Retina (tissue), 1 donor: ENCODE data around the gene RPE.

Source experiments
- DNase-seq: peaks from one replicate; pipeline ENCODE4 v3.0.0-alpha.2; 2016

RPE gene

DNA sequence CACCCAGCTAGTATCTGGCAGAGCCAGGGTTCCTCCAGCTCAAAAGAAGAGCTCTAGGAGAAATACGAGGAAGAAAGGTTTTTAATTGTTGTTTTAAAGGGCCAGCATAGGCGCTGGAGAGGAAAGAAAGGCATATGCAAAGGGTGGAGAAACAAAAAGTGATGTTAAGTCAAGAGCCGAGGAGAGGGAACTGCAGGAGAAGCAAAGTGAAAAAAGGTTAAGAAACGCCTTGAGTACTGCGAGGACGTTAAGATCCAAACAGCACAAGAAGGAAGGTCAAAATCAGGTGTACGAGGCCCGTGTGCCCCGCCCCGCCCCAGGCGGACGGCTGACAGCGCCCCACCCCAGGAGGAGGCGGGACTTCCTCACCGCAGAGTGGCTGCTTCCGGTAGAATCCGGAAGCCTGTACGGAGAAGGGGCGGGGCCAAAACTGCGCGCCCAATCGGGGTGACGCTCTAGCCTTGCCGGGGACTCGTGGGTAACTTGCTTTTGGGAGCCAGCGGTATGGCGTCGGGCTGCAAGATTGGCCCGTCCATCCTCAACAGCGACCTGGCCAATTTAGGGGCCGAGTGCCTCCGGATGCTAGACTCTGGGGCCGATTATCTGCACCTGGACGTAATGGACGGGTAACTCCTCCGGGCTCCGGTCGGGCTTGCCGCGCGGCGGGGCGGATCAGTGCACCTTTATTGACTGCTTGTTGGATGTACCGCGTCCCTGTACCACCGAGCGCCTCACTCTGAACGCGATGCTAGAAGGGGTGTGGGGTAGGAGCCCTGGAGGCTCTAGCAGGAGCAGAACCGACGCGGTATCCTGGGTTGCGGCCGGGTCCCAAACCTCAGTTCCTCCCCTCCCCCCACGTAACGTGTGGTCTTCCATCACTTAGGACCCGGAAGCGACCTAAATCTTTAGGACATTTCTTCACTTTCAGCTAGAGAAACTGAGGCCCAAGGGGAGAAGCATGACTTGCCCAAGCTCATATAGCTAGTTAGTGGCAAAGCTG, at the start of gene RPE:
TSS of gene RPE (plus strand) at position 481 of the 1,000 bp plus-strand sequence. CDS start at position 505, 24 bp downstream.
- peak; percentile 95 for DNase-seq

DNA sequence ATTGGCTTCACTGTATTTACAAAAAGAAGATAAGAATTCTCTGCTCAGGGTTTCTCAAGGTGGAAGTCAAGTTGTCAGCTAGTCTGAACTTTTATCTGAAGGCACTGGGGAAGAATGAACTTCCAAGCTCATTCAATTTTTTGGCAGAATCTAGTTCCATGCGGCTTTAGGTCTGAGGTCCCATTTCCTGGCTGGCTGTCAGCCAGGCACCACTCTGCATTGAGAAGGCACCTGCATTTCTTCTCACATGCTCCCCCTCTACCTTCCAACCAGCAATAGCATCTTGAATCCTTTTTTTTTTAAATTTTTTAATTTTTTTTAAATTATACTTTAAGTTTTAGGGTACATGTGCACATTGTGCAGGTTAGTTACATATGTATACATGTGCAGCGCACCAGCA, 46.2 kb upstream of the RPE start:
- no peak for DNase-seq

DNA sequence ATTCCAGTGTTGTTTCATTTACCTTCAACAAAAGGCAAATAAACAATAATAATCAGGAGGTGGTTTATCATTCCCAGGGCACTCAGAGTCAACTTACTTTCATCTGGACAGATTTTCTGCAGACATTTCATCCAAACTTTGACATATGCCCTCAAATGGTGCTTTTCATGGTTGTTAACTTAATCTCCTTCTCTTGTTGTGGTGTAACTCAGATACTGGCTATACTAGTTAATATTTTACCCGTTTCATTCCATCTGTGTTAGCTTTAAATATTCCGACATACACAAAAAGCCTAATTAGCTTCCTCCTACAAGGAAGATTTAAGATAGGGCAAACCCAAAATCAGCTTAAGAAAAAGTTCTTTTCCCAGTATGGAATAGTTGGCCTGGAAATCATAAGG, 44.4 kb upstream of the RPE start:
- no peak for DNase-seq

DNA sequence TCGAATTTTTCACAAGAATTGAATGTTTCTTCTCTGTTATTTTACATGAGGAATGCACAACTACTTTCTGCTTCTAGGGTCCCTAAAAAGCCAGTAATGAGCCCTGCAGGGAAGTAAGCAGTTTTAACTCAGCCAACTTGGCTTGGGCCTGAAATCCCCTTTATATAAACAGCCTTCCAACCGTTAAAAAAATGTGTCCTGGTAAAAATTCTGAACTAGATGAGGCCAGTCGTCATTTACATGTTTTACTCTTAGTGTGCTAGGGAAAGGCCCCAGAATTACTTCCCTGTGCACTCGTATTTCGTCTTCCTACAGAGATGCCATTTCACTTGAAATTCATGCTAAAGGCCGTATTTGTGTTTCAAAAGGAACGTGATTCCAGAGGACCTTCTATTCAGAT, 42.4 kb upstream of the RPE start:
- peak; percentile 14 for DNase-seq

DNA sequence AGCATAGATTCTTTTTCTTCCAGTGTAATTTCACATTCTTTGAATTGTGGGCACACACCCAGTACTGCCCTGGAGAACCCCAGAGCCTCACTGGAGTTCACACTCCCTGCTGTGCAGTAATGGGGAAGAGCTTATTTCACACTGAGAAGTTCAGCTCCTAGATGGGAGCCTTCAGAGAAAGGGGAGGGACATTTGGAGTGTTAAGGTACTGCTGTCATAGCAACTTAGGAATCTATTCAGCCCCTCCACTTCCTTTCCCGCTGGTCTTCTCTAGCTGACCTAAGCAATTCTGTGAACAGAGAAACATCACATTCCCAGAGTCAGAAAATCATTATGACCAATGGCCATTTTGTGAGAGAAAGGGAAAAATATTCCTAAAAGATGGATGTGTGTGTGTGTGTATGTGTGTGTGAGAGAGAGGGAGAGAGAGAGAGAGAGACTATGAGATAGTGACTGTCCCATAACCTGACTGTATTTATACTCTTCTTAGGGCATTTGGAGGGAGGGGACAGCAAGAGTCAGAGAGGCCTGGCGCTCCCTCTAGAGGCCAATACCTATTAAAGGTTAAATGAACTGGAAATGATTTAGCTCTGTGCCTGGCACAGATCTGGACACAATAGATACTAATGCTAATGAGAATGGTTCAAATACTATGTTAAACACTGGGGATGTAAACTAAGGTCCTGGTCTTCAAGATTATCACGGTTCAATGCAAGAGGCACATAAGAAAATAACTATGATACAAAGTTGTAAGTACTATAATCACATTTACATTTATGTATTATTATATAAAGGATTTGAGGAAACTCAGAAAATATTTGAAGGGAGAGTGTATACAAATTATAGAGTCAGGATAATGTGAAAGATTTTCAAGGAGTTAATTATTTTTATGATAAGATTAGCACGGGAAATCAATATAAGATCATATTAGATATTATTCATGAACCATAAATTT, 41.5 kb upstream of the RPE start:
- DNase-seq, result peak; percentile 84

DNA sequence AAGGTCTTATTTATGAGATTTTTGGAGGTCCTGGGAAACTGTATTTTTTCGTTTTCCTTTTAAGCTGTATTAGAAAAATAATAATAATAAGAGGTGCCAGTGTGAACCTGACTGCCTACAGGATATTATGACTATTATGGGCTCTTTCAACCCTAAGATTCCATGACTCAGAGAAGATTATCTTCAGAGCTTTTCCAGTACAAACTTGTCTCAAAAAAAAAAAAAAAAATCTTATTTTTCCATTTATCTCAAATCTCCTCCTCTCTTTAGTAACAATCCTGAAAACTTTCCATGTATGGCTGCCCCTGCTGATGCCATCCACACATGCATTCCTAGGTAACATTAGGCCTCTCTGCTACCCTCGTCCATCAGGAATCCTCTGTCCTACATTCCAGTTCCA, 36.7 kb upstream of the RPE start:
- no peak for DNase-seq

DNA sequence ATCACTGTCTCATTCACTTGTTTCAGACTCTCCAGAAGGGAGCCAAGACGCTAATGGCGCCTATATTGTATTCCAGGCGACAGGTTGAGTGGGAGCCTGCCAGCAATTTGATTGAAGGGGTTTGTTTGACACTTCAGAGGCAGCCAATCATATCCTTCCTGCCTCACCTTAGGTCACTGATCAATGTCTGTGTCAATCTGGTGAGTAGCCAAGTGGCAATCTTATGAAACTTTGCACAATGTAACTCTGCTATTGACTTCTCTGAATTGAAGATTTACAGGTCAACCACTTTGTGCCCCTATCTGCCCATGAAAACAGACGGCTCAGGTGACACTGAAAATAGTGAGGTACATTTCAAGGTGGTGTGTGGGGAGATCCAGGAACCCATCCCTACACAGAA, 32.7 kb upstream of the RPE start:
- no peak for DNase-seq

DNA sequence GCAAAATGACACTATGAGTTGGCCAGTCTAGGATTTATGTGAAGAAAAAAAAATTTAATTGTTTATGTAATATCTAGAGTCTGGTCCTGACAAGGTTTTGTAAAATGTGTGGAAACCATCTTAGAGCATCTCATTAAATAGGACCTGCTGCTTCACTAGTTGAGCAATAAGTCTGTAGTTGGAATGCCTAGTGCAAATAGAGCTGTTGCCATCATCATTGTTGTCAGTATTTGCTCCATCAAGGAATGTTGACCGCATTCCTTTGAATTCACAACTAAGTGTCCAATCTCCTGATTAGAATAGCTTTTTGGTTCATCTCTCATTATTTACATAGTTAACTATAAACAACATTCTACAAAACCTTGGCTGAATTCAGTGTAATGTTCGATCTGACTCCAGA, 32.2 kb upstream of the RPE start:
- no peak for DNase-seq

DNA sequence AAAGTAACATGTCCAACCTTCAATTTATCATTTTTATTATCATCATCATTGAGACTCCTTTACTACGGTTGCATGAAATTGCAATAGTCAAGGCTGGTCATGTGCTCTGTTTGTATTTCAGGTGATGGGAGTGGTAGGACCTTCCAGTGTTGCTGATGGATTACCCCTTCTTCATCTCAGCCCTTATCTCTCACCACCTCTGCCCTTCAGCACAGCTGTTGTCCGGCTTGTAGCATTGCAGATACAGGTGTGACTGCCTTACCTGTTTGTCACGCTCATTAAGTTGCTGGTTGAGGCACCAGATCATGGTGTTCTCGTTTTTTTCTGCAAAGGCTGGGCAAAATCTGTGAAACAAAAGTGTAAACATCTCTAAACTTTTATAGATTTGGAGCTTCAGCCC, 31.7 kb upstream of the RPE start:
- no peak for DNase-seq

DNA sequence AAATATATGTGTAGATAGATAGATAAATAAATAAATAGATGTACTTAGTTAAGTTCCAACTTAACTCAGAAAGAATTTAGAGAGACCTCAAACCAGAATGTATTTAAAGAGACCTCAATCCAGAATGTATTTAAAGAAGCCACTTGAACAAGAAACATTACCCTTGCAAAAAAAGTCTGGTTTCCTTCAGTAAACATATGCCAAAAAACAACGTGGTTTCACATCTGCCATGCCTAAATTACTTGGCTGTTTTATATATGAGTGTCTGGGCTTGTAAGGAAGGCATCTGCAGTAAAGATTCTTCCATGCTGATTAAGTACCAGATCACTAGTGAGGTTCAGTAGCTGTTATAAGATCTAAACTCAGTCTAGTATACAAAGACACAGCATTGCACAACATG, 29.1 kb upstream of the RPE start:
- no peak for DNase-seq

DNA sequence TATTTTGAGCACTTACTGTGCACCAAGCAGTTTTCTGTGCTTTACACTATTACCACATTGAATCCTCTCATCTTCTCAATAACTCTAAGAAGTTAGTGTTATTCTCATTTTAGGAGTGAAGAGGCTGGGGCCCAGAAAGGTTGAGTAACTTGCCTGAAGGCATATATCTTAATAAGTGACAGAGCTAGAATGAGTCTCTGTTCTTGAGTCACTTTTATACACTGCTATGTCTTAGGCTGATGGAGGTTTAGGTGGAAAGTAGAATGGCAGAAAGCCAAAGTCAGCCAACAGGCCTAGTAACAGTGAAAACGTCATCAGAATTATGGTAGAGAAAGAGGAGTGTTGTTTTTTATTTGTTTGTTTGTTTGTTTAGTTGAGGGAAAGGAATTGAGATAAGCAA, 27.9 kb upstream of the RPE start:
- no peak for DNase-seq

DNA sequence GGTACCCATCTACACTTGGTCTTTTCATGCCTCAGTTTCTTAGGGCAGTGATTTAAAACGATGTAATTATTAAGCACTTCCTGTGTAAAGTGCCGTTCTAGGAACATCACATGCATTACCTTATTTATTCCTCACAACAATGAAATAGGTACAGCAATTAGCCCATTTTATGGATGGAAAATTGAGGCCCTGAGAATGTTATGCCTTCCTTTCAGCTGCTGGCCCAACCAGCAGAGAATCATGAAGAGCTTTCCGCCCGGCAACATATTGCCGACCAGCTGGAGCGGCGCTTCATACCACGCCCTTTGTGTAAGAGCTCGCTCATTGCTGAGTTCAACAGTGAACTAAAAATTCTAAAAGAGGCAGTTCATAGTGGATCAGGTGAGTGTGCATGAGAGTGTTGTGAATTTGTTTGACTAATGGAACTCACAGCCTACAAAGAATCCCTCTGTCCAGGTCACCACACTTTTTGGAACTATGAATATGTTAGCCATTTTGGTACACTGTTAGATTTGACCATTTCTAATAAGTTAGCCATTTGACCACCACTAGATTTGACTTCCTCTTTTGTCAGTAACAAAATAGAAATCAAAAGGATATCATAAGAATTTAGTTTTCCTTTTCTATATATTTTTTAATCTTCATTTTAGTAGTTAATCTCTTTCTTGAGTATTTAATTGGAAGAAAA, 25.6 kb upstream of the RPE start:
- no peak for DNase-seq

DNA sequence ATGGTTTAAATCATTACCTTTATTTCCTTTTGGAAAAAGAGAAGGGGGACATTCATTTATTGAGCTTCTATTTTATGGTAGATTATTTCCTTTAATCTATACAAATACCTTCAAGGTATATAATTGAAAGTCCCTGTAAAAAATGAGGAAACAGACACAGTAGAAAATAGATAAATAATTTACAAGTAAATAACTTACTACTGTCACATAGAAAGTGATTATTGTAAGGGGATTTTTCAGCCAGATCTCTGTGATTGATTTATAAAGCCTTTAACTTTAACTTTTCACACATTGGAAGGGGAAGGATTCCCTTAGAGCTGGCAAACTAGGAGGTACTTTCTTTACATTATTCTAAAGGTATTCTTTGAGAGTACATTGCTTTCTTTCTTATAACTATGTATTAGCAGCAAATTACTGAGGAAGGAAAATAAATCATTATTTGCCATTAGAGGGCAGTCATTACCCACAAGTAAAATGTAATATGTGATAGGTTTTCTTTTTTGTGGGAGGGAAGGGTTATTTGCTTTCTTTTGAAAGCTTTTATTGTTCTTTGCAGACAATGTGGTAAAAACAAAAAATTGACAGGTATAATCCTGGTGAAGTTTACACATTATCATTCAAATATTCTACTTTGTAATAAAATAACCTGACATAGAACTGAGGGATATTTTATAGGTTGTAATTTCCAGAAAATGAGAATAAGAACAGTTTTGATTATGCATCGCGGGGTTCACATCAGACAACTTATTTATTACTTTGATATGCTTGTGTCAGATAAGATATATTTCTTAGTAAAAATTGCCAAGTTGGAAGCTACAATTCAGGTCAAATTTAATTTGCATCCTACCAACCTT, 24.8 kb upstream of the RPE start:
- peak; percentile 20 for DNase-seq

DNA sequence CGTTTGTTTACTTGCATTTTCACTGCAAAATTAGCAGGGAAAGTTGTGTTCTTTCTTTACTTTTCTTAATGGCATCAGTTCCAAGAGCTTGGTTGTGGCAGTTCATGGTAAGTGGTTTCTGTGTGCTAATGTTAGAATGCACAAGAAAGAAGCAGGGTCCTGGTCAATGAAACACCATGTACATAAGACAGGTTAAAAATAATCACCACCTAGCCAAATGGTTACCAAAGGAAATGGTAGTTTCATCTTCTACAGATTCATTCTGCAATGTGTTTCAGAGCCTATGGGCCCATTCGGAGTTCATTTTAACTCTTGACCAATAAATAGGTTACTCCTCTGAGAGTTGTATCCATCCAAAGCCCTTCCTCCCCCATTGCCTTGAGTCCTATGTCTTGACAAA, 18.1 kb upstream of the RPE start:
- no peak for DNase-seq

DNA sequence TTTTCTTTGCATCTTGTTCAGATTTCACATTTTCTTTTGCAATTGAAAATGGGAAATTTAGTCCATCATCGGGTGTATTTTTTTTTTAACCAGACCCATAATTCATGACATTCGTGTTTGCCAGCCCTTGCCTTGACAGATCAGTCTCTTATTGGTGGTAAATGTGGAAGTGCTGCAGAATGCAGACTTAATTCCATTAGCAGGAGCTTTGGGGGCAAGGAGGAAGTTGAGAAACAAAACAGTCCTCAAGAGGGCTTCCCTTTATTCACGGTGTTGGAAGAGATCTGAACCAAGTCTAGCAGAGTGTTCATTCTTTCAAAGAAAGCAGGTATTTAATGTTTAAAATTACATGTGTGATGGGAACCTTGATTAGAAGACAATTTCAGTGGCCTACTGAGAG, 16.6 kb upstream of the RPE start:
- DNase-seq, result no peak

DNA sequence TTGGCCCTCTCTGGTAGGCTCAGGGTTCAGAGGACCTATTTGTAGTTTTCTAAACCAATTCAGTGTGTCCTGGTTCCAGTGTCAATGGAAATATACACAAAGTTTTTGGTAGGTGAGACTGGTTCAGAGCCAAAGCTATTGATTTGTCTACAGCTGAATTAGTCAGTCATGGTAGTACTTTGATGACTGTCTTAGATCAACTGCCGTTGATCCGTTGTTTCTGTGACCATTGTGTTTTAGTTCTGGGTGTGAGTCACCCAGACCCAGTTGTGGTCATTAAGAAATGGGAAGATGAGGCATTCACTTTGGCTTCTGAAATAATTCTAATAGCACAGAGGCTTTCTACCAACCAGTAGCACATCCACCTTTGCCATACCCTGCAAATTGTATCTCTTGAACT, 16.0 kb upstream of the RPE start:
- no peak for DNase-seq

DNA sequence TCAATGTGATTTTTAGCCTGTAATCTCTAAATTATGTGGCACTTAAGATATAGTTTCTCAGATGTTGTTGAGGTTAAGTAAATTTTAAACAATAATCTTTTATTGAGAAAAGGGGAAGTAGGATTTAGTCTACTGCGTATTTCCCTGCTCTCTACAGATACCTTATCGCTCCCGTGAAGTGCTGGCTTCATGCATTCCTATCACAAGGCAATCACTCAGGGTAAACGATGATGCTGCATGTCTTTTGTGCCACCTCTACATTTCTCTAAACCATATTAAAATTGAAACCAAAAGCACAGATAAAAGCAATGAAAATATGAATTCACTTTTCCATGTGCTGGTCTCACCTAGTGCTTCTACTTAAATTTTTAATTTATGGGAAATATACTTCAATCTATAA, 14.4 kb upstream of the RPE start:
- no peak for DNase-seq

DNA sequence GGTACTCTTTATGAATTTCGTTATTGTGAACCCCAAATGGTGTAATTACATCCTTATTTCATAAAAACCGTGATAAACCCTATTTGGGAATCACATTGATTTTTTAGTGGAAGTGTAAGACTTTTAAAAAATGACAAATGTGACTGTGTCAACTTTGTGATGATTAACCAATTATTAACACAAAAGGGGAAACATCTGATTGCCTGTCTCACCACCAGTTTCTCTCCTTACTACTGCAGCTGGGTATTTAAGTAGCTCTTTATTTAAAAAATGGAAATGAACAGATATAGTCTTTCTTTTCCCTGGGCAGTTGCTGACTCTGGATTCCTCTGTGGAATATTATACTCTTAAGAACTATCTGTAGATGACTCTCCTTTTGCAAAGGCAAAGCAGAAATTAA, 11.6 kb upstream of the RPE start:
- no peak for DNase-seq

DNA sequence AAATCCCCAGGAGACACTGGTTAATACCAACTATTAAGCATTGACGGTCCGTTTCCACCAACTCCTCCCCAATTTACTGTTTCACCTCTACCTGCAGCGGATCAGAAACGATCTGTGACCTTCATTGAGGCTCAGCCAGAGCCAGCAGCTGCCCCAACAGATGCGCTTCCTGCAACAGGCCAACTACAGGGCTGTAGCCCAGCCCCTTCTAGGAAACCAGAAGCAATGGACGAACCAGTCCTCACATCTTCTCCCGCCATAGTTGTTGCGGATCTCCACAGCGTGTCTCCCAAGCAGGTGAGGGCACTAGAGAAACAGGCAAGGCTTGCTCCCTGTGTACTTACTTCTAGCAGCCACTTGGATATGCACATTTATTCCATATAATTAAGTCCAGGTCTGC, 8.5 kb upstream of the RPE start:
- no peak for DNase-seq

DNA sequence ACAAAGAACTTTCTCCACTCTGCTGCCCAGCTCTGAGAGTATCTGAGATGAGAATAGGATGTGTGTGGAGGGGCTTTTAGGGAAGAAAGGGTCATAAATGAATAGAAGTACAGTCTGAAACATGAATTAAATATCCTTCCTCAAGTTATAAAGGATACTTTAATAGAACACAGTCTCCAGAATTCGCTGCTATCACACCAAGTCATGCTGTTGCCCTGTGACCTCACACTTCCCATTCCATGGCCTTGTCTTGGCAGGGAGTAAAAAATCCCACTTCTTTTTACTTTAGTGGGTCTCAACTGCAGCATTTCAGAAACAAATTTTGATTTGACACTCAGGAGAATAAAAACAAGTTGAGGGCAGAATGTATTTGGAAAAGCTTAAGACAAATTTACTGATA, 3.8 kb upstream of the RPE start:
- no peak for DNase-seq

DNA sequence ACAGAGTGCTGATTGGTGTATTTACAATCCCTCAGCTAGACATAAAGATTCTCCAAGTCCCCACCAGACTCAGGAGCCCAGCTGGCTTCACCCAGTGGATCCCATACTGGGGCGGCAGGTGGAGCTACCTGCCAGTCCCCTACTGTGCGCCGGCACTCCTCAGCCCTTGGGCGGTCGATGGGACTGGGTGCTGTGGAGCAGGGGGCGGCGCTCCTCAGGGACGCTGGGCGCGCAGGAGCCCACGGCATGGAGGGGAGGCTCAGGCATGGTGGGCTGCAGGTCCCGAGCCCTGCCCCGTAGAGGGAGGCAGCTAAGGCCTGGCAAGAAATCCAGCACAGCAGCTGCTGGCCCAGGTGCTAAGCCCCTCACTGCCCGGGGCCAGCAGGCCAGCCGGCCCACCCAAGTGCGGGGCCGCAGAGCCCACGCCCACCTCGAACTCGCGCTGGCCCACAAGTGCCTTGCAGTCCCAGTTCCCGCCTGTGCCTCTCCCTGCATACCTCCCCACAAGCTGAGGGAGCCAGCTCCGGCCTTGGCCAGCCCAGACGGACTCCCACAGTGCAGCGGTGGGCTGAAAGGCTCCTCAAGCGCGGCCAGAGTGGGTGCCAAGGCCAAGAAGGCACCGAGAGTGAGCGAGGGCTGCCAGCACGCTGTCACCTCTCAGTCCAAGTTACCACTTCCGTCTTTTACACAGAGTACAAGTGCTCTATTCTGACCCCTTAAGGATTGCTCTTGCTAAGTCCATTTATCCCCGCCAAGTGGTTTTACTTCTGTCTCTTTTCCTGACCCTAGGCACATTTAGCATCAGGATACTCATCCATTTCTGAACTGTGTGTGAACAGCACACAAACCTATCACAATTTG, 1.7 kb upstream of the RPE start:
- DNase-seq, result no peak
